Measurements from ENCODE around the gene ARSI. TPM values are rescaled to one million over a fixed set of nuclear protein-coding genes. Genes with fewer than 3 reads are reported as not detected.

ARSI gene
- total and polyA plus RNA-seq, 2 donors (not counting 3 experiments of a cell fraction or from before 2014, with no cell fraction given) = 0.17 to 0.20 TPM

DNA sequence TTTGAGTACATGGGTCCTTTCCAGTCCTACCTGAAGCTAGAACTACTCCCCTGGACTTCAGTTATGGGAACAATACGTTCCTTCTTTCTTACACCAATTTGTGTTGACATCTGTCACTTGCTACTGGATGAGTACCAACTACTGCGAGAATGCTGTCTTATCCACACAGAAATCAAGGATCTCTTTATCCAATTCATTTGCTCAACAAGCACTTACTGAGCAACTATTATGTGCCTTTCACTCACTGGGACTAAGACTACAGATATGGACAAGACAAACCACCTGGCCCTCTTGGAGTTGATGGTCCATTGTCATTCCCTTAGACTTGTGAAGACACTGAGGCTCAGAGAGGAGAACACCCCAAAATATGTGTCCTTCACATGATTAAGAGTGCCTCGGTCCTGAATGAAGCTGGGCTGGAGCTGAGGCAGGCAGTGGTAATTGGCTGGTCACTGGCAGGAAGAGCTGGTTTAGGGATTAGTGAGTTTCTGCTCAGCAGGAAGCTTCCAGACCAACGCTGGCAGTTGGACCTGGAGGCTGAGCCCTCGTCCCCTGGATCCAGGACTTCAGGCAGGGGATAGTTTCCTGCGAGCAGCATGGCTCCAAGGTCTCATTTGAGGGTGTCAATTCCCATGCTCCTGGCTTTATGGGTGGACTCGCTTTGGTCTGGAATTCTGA, 8.4 kb upstream of the ARSI start:
- Histone ChIP-seq H3K9me3 (replicated peaks; ENCODE audit: control insufficient read depth, insufficient read depth, low read length) (no peaks in the 10 kb centered on the region), H3K9me1 (replicated peaks; ENCODE audit: control insufficient read depth, extremely low read depth, insufficient read depth, low read length) (no peaks in the 10 kb centered on the region), H3K27me3 (ENCODE audit: control insufficient read depth in 2 of 2, insufficient read depth in 2 of 2, low read length in 2 of 2) (peaks cover 0 to 9% of the 10 kb centered on the region in 2 experiments), H4K20me1 (replicated peaks; ENCODE audit: control insufficient read depth, extremely low read depth, insufficient read depth, low read length) (no peaks in the 10 kb centered on the region), H2AFZ (ENCODE audit: low read depth, low read length) (no peak overlapping the region), H3K27ac (ENCODE audit: insufficient read depth, low read depth, low read length) (no peak overlapping the region), H3K79me2 (ENCODE audit: control insufficient read depth, insufficient read depth, low read length) (no peaks in the 10 kb centered on the region), H3K4me2 (ENCODE audit: insufficient read depth, low read length) (no peak overlapping the region), H3K9ac (replicated peaks; ENCODE audit: extremely low read depth, insufficient read depth, low read length) (no peak overlapping the region), H3K36me3 (ENCODE audit: control insufficient read depth in 2 of 2, extremely low read depth in 1 of 2, insufficient read depth in 2 of 2, low read length in 2 of 2) (no peaks in the 10 kb centered on the region), H3K4me3 (replicated peaks in 1 of 3; ENCODE audit: insufficient read depth in 1 of 3, low read depth in 1 of 3, low read length in 3 of 3) (no peak overlapping the region), H3K4me1 (ENCODE audit: control insufficient read depth, extremely low read depth, insufficient read depth, low read length) (no peaks in the 10 kb centered on the region)
- no TSS peak for BruUV-seq (replicated peaks)
- intact Hi-C loops (cut with micrococcal nuclease) (no loop called here), dilution Hi-C loops (cut with MboI; ENCODE audit: extremely low pct_ligation_motif_present, low sequenced_read_pairs) (no loop called here)
- POLR2A ChIA-PET = no interaction called here
- DNase-seq (ENCODE audit: low read depth, low spot score) (no peak), FAIRE-seq (no peak)
- CTCF ChIA-PET = interaction anchor here (0.7 to 1.8 kb wide), 3 partner anchors 9 to 66 kb away, joined by 3 to 6 read pairs (median 4); no protein-coding TSS in a partner anchor
- TF ChIP-seq, protein P1, sequence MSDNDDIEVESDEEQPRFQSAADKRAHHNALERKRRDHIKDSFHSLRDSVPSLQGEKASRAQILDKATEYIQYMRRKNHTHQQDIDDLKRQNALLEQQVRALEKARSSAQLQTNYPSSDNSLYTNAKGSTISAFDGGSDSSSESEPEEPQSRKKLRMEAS (IDR thresholded peaks at IDR 0.05; ENCODE audit: insufficient read depth, insufficient read length) = no peak
- TF ChIP-seq POLR2AphosphoS5 (IDR thresholded peaks at IDR 0.05; ENCODE audit: insufficient read depth, low read depth, low read length) = no peak
- TF ChIP-seq EZH2 (IDR thresholded peaks at IDR 0.05; ENCODE audit: borderline replicate concordance, low read depth, low read length, severe bottlenecking) = no peak
- TF ChIP-seq, protein P2, sequence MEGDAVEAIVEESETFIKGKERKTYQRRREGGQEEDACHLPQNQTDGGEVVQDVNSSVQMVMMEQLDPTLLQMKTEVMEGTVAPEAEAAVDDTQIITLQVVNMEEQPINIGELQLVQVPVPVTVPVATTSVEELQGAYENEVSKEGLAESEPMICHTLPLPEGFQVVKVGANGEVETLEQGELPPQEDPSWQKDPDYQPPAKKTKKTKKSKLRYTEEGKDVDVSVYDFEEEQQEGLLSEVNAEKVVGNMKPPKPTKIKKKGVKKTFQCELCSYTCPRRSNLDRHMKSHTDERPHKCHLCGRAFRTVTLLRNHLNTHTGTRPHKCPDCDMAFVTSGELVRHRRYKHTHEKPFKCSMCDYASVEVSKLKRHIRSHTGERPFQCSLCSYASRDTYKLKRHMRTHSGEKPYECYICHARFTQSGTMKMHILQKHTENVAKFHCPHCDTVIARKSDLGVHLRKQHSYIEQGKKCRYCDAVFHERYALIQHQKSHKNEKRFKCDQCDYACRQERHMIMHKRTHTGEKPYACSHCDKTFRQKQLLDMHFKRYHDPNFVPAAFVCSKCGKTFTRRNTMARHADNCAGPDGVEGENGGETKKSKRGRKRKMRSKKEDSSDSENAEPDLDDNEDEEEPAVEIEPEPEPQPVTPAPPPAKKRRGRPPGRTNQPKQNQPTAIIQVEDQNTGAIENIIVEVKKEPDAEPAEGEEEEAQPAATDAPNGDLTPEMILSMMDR (IDR thresholded peaks at IDR 0.05; ENCODE audit: extremely low read depth in 1 of 2, insufficient read depth in 1 of 2, low read depth in 1 of 2, low read length in 2 of 2) = no peak
- no peak for TF ChIP-seq FOS (IDR thresholded peaks at IDR 0.05; ENCODE audit: borderline replicate concordance, insufficient read depth, low read length)
- TF ChIP-seq JUN (IDR thresholded peaks at IDR 0.05; ENCODE audit: borderline replicate concordance, insufficient read depth, insufficient read length, low read depth) = no peak
- TF ChIP-seq MYC (IDR thresholded peaks at IDR 0.05; ENCODE audit: low read depth, low read length) = no peak
- TF ChIP-seq GATA2 (IDR thresholded peaks at IDR 0.05; ENCODE audit: insufficient read depth, insufficient read length, low read depth, low read length) = no peak
- TF ChIP-seq POLR2A (IDR thresholded peaks at IDR 0.05; ENCODE audit: low read depth, low read length) = no peak

Data from endothelial cell of umbilical vein (primary cell).